LoVo (cell line): ENCODE results near the gene SYNC.
"Not testable (repeated sequence)": the region's sequence is repeated elsewhere in the genome, so short reads cannot be mapped to it uniquely, and the experiment has no call there.

Source experiments
- DNase-seq: peaks from one replicate; pipeline ENCODE4 v3.0.0-alpha.2; 2016; ENCODE audit warnings: low spot score

SYNC gene

GRCh38 chr1:32642292-32642827, 60.2 kb downstream of the SYNC start:
- DNase-seq, result not testable (repeated sequence)

GRCh38 chr1:32639489-32640075, 63.0 kb downstream of the SYNC start:
- no peak for DNase-seq

- DNase-seq, result no peak
Measured at GRCh38 chr1:32636914-32637645, 65.5 kb downstream of the SYNC start.

- DNase-seq, result no peak
Measured at GRCh38 chr1:32635508-32636277, 66.9 kb downstream of the SYNC start.

GRCh38 chr1:32632829-32633228, 69.7 kb downstream of the SYNC start:
- DNase-seq, result no peak

- DNase-seq, result not testable (repeated sequence)
Measured at GRCh38 chr1:32630173-32630572, 72.4 kb downstream of the SYNC start.
